Stimulated activated CD4-positive, alpha-beta T cell treated with anti-CD3 and anti-CD28 coated beads, Interleukin-15, amount 100 ng/mL, for 48 hours (primary cell): Measurements from ENCODE around the gene ZNF677.
"Not testable (repeated sequence)": the region's sequence is repeated elsewhere in the genome, so short reads cannot be mapped to it uniquely, and the experiment has no call there.

Source experiments
- DNase-seq, 2 donors: peaks; one replicate each; pipeline ENCODE4 v3.0.0-alpha.2; 2020; ENCODE audit warnings: low read depth in 2 of 2

Gene ZNF677

GRCh38 chr19:53193535-53194222 lies 61.0 kb downstream of the ZNF677 start:
- no peak for DNase-seq

GRCh38 chr19:53192771-53193534 lies 61.7 kb downstream of the ZNF677 start, which contains the start of gene ZNF665:
Gene ZNF665 (minus strand): TSS chr19:53193358. CDS start chr19:53182898, 10,460 bp downstream.
- peak; percentile 71 to 77 for DNase-seq

- DNase-seq: no peak
Observed at GRCh38 chr19:53190253-53190652, 64.4 kb downstream of the ZNF677 start.

- DNase-seq: not testable (repeated sequence)
Observed at GRCh38 chr19:53189691-53190198, 64.9 kb downstream of the ZNF677 start.
